ENCODE data around the gene CDC14B.

The CDC14B gene

DNA sequence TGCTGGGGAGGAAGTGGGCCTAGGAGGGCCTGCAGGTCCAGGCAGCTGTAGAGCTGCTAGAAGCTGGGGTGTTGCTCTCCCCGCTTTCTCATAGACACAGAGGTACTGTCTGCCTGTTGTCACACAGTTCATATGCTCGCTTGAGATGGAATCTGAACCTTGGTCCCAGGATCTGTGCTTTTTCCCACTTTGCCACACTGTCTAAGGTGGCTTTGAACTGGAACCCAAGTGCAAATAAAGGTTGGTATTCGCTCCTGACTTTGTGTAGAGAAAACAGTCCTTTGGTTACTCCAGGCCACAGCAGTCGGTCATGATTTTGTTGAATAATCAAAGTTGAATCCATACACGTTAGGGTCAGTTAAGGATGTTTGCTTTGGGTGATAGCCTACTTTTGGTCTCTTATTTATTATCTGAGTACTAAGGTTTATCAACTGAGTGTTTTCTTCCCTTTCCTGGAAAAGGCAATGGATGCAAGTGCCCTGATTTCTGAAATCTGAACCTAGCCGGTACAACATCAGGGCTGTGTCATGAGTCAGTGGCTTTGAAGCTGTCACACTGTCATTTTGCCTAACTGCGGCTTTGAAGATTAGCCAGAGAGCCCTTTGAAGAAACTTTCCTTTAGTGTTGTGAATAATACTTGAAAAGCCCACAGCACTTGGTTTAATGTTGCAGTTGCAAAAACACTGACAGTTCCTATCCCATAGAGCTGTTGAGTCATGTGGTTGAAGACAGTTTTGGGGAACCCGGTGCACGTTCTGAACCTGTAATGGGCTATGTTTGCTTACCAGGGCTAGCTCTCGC, 128.4 kb downstream of the CDC14B start:
- peak overlapping the region; percentile 78 for H3K27ac Mint-ChIP-seq
- H3K4me1 Mint-ChIP-seq (ENCODE audit: low read depth): peaks cover 5% of the 10 kb centered on the region
- H3K27me3 Mint-ChIP-seq (ENCODE audit: low read depth): no peaks in the 10 kb centered on the region
- H3K4me3 Mint-ChIP-seq: peak overlapping the region; percentile 47
- no peaks in the 10 kb centered on the region for H3K9me3 Mint-ChIP-seq
- H3K36me3 Mint-ChIP-seq (ENCODE audit: low read depth): peaks cover 8% of the 10 kb centered on the region

DNA sequence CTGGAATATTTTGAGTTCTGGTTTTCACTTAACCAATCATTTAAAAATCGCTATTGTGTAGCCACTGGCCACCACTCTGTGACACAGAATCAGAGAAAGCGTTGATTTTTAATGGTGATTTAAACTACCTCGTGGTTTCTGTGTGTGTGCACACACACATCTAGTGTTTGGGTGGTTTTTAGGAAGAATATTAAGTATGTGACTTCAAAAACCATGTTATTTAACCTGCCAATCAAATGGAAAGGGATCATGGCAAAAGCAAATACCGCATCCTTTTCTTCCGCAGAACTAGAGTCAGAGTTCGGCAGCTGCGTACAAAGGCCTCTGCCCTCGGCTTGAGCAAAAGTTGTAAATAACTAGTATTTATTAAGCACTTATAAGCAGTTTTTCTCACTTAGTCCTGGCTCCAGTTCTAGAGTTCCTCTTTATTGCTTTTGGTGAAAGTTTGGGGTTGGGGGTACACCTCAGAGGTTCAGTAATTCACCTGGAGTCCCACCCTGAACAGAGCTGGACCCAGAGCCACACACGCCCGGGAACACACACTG, 129.0 kb downstream of the CDC14B start:
- Mint-ChIP-seq H3K4me3 (no peak overlapping the region), H3K36me3 (ENCODE audit: low read depth) (peaks cover 10% of the 10 kb centered on the region), H3K27me3 (ENCODE audit: low read depth) (no peaks in the 10 kb centered on the region), H3K4me1 (ENCODE audit: low read depth) (peaks cover 5% of the 10 kb centered on the region), H3K9me3 (no peaks in the 10 kb centered on the region), H3K27ac (no peak overlapping the region)

GRCh38 chr9:96489482-96489979, 130.1 kb downstream of the CDC14B start:
- Mint-ChIP-seq H3K4me3 (no peak overlapping the region), H3K9me3 (no peaks in the 10 kb centered on the region), H3K27me3 (ENCODE audit: low read depth) (no peaks in the 10 kb centered on the region)

GRCh38 chr9:96487949-96488348, 131.7 kb downstream of the CDC14B start:
- Mint-ChIP-seq H3K4me3 (no peak overlapping the region), H3K36me3 (ENCODE audit: low read depth) (peaks cover 16% of the 10 kb centered on the region), H3K27ac (no peak overlapping the region), H3K4me1 (ENCODE audit: low read depth) (peaks cover 8% of the 10 kb centered on the region), H3K27me3 (ENCODE audit: low read depth) (no peaks in the 10 kb centered on the region), H3K9me3 (no peaks in the 10 kb centered on the region)

More at GRCh38 chr9:96489482-96489979, 130.1 kb downstream of the CDC14B start:
- Mint-ChIP-seq H3K27ac (no peak overlapping the region), H3K36me3 (ENCODE audit: low read depth) (peaks cover 13% of the 10 kb centered on the region), H3K4me1 (ENCODE audit: low read depth) (peaks cover 5% of the 10 kb centered on the region)

DNA sequence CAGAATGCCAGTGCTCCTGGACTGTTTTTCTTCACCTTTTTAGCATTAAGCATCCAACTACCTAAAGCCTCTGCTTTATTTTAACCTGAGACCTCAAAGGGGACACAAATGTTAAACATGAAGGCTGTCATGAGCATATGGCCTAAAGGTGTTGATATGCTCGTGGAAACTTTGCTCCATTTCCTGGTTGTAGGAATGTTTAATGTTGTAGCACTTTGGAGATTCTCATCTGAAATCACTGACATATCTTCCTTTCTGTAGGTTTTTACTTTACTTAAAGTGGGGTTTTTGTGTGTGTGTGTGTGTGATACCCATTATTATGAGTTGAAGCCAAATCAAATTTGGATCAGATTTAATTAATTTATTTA, 132.6 kb downstream of the CDC14B start:
- no peaks in the 10 kb centered on the region for H3K9me3 Mint-ChIP-seq
- H3K27ac Mint-ChIP-seq: no peak overlapping the region
- H3K4me1 Mint-ChIP-seq (ENCODE audit: low read depth): peaks cover 8% of the 10 kb centered on the region
- peaks cover 19% of the 10 kb centered on the region for H3K36me3 Mint-ChIP-seq (ENCODE audit: low read depth)
- H3K27me3 Mint-ChIP-seq (ENCODE audit: low read depth): no peaks in the 10 kb centered on the region
- no peak overlapping the region for H3K4me3 Mint-ChIP-seq

DNA sequence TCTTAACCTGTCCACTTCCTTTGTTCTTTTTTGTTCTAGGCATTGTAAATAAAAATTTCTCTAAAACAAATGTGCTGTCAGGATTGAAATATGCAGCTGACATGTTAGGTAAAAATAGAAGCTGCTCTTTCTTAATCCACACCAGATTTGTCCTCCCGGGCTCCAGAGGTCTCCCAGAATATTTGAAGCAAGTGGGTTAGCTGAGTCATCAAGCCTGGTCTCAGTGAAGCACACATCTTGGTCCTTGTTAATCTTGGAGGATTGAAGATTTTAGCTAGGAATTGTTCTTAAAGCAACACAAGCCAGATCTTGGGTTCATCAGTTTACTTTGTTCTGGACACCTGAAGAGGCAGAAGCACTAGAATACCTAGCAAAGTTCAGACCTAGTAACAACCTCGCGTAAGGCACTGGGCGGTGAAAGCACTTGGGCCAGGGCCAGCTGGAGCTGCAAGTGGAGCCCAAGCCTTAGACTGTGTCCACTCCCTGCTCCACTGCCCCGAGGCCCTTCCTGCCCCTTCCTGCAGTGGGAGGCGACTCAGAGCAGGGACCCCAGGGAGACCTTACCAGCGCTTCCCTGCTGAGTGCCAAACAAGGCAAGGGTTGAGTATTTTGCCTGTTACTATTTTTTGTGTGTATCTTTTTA, 133.1 kb downstream of the CDC14B start:
- Mint-ChIP-seq H3K27ac (no peak overlapping the region), H3K27me3 (ENCODE audit: low read depth) (no peaks in the 10 kb centered on the region), H3K36me3 (ENCODE audit: low read depth) (peaks cover 17% of the 10 kb centered on the region), H3K9me3 (no peaks in the 10 kb centered on the region), H3K4me1 (ENCODE audit: low read depth) (peaks cover 5% of the 10 kb centered on the region), H3K4me3 (no peak overlapping the region)

GRCh38 chr9:96485280-96485679, 134.4 kb downstream of the CDC14B start:
- H3K27ac Mint-ChIP-seq: no peak overlapping the region
- no peaks in the 10 kb centered on the region for H3K9me3 Mint-ChIP-seq
- H3K36me3 Mint-ChIP-seq (ENCODE audit: low read depth): peaks cover 17% of the 10 kb centered on the region
- peaks cover 3% of the 10 kb centered on the region for H3K4me1 Mint-ChIP-seq (ENCODE audit: low read depth)
- H3K4me3 Mint-ChIP-seq: no peak overlapping the region
- no peaks in the 10 kb centered on the region for H3K27me3 Mint-ChIP-seq (ENCODE audit: low read depth)

DNA sequence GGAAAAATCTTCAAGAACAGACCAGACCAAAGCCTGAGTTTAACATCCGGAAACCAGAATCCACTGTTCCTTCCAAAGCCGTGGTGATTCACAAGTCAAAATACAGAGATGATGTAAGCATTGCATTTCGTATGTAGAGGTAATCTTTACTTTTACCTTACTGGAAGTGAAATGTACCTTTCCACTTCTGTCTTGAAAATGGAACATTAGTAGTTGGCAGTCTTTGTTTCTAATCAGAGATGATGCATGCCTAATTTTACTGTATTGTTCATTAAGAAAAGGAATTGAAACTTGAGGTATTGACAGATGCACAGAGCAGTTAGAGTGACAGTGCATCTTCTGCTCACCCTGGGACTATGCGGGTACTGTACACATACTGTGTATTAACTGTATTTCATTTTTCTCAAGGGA, 135.1 kb downstream of the CDC14B start:
- no peak overlapping the region for H3K27ac Mint-ChIP-seq
- peaks cover 16% of the 10 kb centered on the region for H3K36me3 Mint-ChIP-seq (ENCODE audit: low read depth)
- H3K27me3 Mint-ChIP-seq (ENCODE audit: low read depth): no peaks in the 10 kb centered on the region
- H3K4me1 Mint-ChIP-seq (ENCODE audit: low read depth): peaks cover 5% of the 10 kb centered on the region
- no peak overlapping the region for H3K4me3 Mint-ChIP-seq
- no peaks in the 10 kb centered on the region for H3K9me3 Mint-ChIP-seq

- Mint-ChIP-seq H3K4me1 (ENCODE audit: low read depth) (peaks cover 6% of the 10 kb centered on the region), H3K4me3 (no peak overlapping the region), H3K36me3 (ENCODE audit: low read depth) (peaks cover 13% of the 10 kb centered on the region), H3K27ac (peak overlapping the region; percentile 41), H3K27me3 (ENCODE audit: low read depth) (no peaks in the 10 kb centered on the region), H3K9me3 (no peaks in the 10 kb centered on the region)
These were observed 135.8 kb downstream of the CDC14B start for GRCh38 chr9:96483733-96484390.

GRCh38 chr9:96483197-96483596, 136.4 kb downstream of the CDC14B start:
- Mint-ChIP-seq H3K27me3 (ENCODE audit: low read depth) (no peaks in the 10 kb centered on the region), H3K4me3 (no peak overlapping the region), H3K4me1 (ENCODE audit: low read depth) (peaks cover 6% of the 10 kb centered on the region), H3K36me3 (ENCODE audit: low read depth) (peaks cover 13% of the 10 kb centered on the region), H3K9me3 (no peaks in the 10 kb centered on the region), H3K27ac (no peak overlapping the region)

DNA sequence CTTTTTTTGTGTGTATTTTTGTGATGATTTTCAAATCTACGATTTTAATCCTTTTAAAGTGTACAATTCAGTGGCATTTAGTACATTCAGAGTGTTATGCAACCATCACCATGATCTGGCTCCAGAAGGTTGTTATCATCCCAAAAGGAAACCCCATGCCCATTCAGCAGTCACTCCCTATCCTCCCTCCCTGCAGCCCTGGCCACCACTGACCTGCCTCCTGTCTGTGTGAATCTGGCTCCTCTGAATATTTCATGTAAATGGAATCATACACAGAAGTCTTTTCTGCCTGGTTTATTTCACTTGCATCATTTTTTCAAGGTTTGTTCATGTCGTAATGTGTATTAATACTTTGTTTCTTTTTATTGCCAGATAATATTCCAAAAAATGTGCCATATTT, 137.2 kb downstream of the CDC14B start:
- H3K9me3 Mint-ChIP-seq: no peaks in the 10 kb centered on the region
- H3K27ac Mint-ChIP-seq: no peak overlapping the region

GRCh38 chr9:96480736-96481135, 138.9 kb downstream of the CDC14B start:
- peaks cover 9% of the 10 kb centered on the region for H3K4me1 Mint-ChIP-seq (ENCODE audit: low read depth)
- H3K27ac Mint-ChIP-seq: no peak overlapping the region
- H3K4me3 Mint-ChIP-seq: no peak overlapping the region
- no peaks in the 10 kb centered on the region for H3K27me3 Mint-ChIP-seq (ENCODE audit: low read depth)
- peaks cover 11% of the 10 kb centered on the region for H3K36me3 Mint-ChIP-seq (ENCODE audit: low read depth)
- H3K9me3 Mint-ChIP-seq: no peaks in the 10 kb centered on the region

More for the DNA sequence above, 137.2 kb downstream of the CDC14B start:
- no peak overlapping the region for H3K4me3 Mint-ChIP-seq
- H3K27me3 Mint-ChIP-seq (ENCODE audit: low read depth): no peaks in the 10 kb centered on the region
- H3K4me1 Mint-ChIP-seq (ENCODE audit: low read depth): peaks cover 6% of the 10 kb centered on the region
- peaks cover 13% of the 10 kb centered on the region for H3K36me3 Mint-ChIP-seq (ENCODE audit: low read depth)

DNA sequence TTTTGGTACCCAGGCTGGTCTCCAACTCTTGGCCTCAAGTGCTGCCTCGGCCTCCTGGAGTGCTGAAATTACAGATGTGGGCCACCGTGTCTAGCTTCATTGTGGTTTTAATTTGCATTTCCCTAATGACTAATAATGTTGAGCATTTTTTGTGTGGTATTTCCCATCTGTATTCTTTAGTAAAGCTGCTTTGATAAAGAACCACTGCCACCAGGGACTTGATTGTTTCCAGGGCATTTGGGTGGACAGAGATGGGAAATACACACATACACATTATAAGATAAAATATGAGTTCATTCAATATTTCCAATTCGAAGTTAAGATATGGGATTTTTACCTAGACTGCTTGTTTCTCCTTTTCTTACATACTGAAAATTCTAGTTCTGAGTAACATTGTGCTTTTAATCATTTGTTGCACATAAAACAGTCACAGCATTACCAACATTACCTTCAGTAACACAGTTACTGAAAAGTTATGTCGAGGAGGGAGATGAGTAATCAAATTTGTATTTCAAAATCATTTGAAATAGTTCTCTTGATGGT, 140.7 kb downstream of the CDC14B start:
- Mint-ChIP-seq H3K9me3 (no peaks in the 10 kb centered on the region), H3K36me3 (ENCODE audit: low read depth) (peaks cover 9% of the 10 kb centered on the region), H3K4me3 (no peak overlapping the region), H3K27ac (peak overlapping the region; percentile 31), H3K27me3 (ENCODE audit: low read depth) (no peaks in the 10 kb centered on the region), H3K4me1 (ENCODE audit: low read depth) (peaks cover 6% of the 10 kb centered on the region)

GRCh38 chr9:96476591-96476990, 143.1 kb downstream of the CDC14B start:
- H3K27me3 Mint-ChIP-seq (ENCODE audit: low read depth): no peaks in the 10 kb centered on the region
- H3K4me3 Mint-ChIP-seq: no peak overlapping the region
- no peaks in the 10 kb centered on the region for H3K9me3 Mint-ChIP-seq
- peaks cover 7% of the 10 kb centered on the region for H3K36me3 Mint-ChIP-seq (ENCODE audit: low read depth)
- no peak overlapping the region for H3K27ac Mint-ChIP-seq
- H3K4me1 Mint-ChIP-seq (ENCODE audit: low read depth): peaks cover 6% of the 10 kb centered on the region

All from T-helper 1 cell treated with Interleukin-12 subunit alpha and Interleukin-12 subunit beta and Interleukin-4 antibody, amounts not matched to agents 30 μg/mL and 1 μg/mL, for 36 hours (primary cell).